IMR-90 (cell line): Measurements from ENCODE around the gene ACAD9. TPM values are rescaled to one million over a fixed set of nuclear protein-coding genes. Genes with fewer than 3 reads are reported as not detected.

ENCODE experiments used
- ATAC-seq: fragments of 200-7000 bp; cut with Tn5 transposase; 2 replicates; pipeline ENCODE4 v1.9.1; 2020; ENCODE audit warnings: low read depth, mild to moderate bottlenecking, moderate library complexity
- BruUV-seq: library from RNA; stranded (reverse); fragments of 400-500 nt; replicated peaks from 2 replicates; lab custom pipeline; 2021; lab: Mats Ljungman, UMichigan
- CTCF ChIA-PET: fragments of 300-600 bp; formaldehyde crosslinking; extraction: SDS; loops from one replicate; lab custom pipeline; 2021; ENCODE audit warnings: antibody characterized with exemption; lab: Yijun Ruan, JAX
- POLR2A ChIA-PET: fragments of 300-600 bp; sonication (Branson Sonifier 250); formaldehyde crosslinking; loops from one replicate; lab custom pipeline; 2022; ENCODE audit warnings: antibody characterized with exemption; ENCODE audit not compliant: unreplicated experiment; lab: Charles Lee
- DNase-seq: peaks from one replicate; pipeline ENCODE4 v3.0.0; 2013
- H2AFZ ChIP-seq: replicated peaks from 2 replicates; pipeline ENCODE3; 2013; ENCODE audit warnings: low read length, mild to moderate bottlenecking; ENCODE audit not compliant: poor library complexity
- H2AK5ac ChIP-seq: 2 replicates; pipeline ENCODE4 v1.6.1; 2013; ENCODE audit warnings: low read depth, low read length, inconsistent platforms
- H2AK9ac ChIP-seq: replicated peaks from 2 replicates; pipeline ENCODE3; 2013; ENCODE audit warnings: mild to moderate bottlenecking, low read depth, low read length, moderate library complexity; ENCODE audit not compliant: poor library complexity
- H2BK120ac ChIP-seq: 2 replicates; pipeline ENCODE4 v1.6.1; 2013; ENCODE audit warnings: low read depth, low read length, inconsistent platforms
- H2BK15ac ChIP-seq: 3 replicates; pipeline ENCODE4 v1.6.1; 2013; ENCODE audit warnings: low read depth, low read length, inconsistent platforms
- H2BK20ac ChIP-seq: 2 replicates; pipeline ENCODE4 v1.6.1; 2013; ENCODE audit warnings: low read depth, mild to moderate bottlenecking, inconsistent platforms, low read length, moderate library complexity
- H2BK5ac ChIP-seq: 2 replicates; pipeline ENCODE4 v1.6.1; 2013; ENCODE audit warnings: mild to moderate bottlenecking, low read depth, low read length, inconsistent platforms; ENCODE audit not compliant: poor library complexity, severe bottlenecking
- H3K14ac ChIP-seq: replicated peaks from 2 replicates; pipeline ENCODE4 v1.6.1; 2013; ENCODE audit warnings: low read depth, low read length, inconsistent platforms
- H3K18ac ChIP-seq: 2 replicates; pipeline ENCODE4 v1.6.1; 2013; ENCODE audit warnings: low read depth, low read length, control low read depth
- H3K23ac ChIP-seq: 2 replicates; pipeline ENCODE4 v1.6.1; 2013; ENCODE audit warnings: low read depth, low read length, inconsistent platforms
- H3K27ac ChIP-seq: 2 replicates; pipeline ENCODE4 v1.5.1; 2013; ENCODE audit warnings: mild to moderate bottlenecking, control low read depth, low read length; ENCODE audit not compliant: insufficient read depth
- H3K27me3 ChIP-seq: 2 replicates; pipeline ENCODE4 v1.6.1; 2013; ENCODE audit warnings: low read length; ENCODE audit not compliant: control insufficient read depth, insufficient read depth
- H3K36me3 ChIP-seq: 2 replicates; pipeline ENCODE4 v1.6.1; 2013; ENCODE audit warnings: low read length, mixed read lengths; ENCODE audit not compliant: control insufficient read depth, insufficient read depth
- H3K4ac ChIP-seq: 2 replicates; pipeline ENCODE4 v1.6.1; 2013; ENCODE audit warnings: low read depth, low read length, inconsistent platforms
- H3K4me1 ChIP-seq: 2 replicates; pipeline ENCODE4 v1.6.1; 2013; ENCODE audit warnings: low read length, mixed read lengths; ENCODE audit not compliant: control insufficient read depth, insufficient read depth
- H3K4me2 ChIP-seq: 2 replicates; pipeline ENCODE4 v1.6.1; 2013; ENCODE audit warnings: low read depth, mild to moderate bottlenecking, control low read depth, low read length, moderate library complexity
- H3K4me3 ChIP-seq: 2 replicates; pipeline ENCODE4 v1.5.1; 2013; ENCODE audit warnings: low read depth, mild to moderate bottlenecking, control low read depth, low read length, moderate library complexity; ENCODE audit not compliant: insufficient read depth
- H3K56ac ChIP-seq: 2 replicates; pipeline ENCODE4 v1.6.1; 2013; ENCODE audit warnings: low read length, inconsistent platforms; ENCODE audit not compliant: insufficient read depth; ENCODE audit errors: extremely low read depth
- H3K79me1 ChIP-seq, 2 experiments: 2 replicates each; pipeline ENCODE4 v1.6.1; 2013; ENCODE audit warnings: low read length in 2 of 2, inconsistent platforms in 1 of 2, low read depth in 1 of 2
- H3K9ac ChIP-seq: 2 replicates; pipeline ENCODE4 v1.6.1; 2013; ENCODE audit warnings: low read depth, low read length, control low read depth
- H3K9me1 ChIP-seq: 2 replicates; pipeline ENCODE4 v1.6.1; 2013; ENCODE audit warnings: low read length, inconsistent platforms; ENCODE audit not compliant: insufficient read depth
- H3K9me3 ChIP-seq: 2 replicates; pipeline ENCODE4 v1.6.1; 2013; ENCODE audit warnings: low read length; ENCODE audit not compliant: control insufficient read depth, insufficient read depth
- H4K20me1 ChIP-seq: 2 replicates; pipeline ENCODE4 v1.6.1; 2013; ENCODE audit warnings: low read length, inconsistent platforms; ENCODE audit not compliant: insufficient read depth
- H4K5ac ChIP-seq: 2 replicates; pipeline ENCODE4 v1.6.1; 2013; ENCODE audit warnings: mild to moderate bottlenecking, low read depth, low read length, control low read depth
- H4K8ac ChIP-seq, 2 experiments: 2 replicates each; pipeline ENCODE4 v1.6.1; 2013; ENCODE audit warnings: low read depth in 2 of 2, low read length in 2 of 2, control low read depth in 1 of 2, inconsistent platforms in 1 of 2
- H4K91ac ChIP-seq: 2 replicates; pipeline ENCODE4 v1.6.1; 2013; ENCODE audit warnings: low read depth, low read length, inconsistent platforms; ENCODE audit not compliant: insufficient read depth
- BHLHE40 ChIP-seq: fragments of 150-350 bp; IDR thresholded peaks from 2 replicates; pipeline ENCODE4 v1.6.1; 2016; ENCODE audit warnings: mild to moderate bottlenecking, low read depth, low read length
- CEBPB ChIP-seq: IDR thresholded peaks from 2 replicates; pipeline ENCODE4 v1.6.1; 2012; ENCODE audit warnings: low read depth, low read length, improper control_type of control experiment
- CHD1 ChIP-seq: IDR thresholded peaks from 2 replicates; pipeline ENCODE4 v1.6.1; 2012; ENCODE audit warnings: low read depth, low read length, improper control_type of control experiment
- CTCF ChIP-seq: conservative IDR thresholded peaks from 2 replicates; pipeline ENCODE4 v1.5.1; 2012; ENCODE audit warnings: mild to moderate bottlenecking, low read depth, low read length, improper control_type of control experiment
- ELK1 ChIP-seq: fragments of 150-350 bp; IDR thresholded peaks from 2 replicates; pipeline ENCODE4 v1.6.1; 2016; ENCODE audit warnings: low read depth, mild to moderate bottlenecking, low read length, moderate library complexity, borderline replicate concordance
- FOS ChIP-seq: fragments of 150-350 bp; IDR thresholded peaks from 2 replicates; pipeline ENCODE4 v1.6.1; 2016; ENCODE audit warnings: low read depth, low read length
- MAFK ChIP-seq: IDR thresholded peaks from 2 replicates; pipeline ENCODE4 v1.6.1; 2012; ENCODE audit warnings: low read depth, low read length, improper control_type of control experiment
- MAZ ChIP-seq: IDR thresholded peaks from 2 replicates; pipeline ENCODE4 v1.6.1; 2012; ENCODE audit warnings: low read depth, mild to moderate bottlenecking, low read length, improper control_type of control experiment, moderate library complexity, borderline replicate concordance
- MXI1 ChIP-seq: IDR thresholded peaks from 2 replicates; pipeline ENCODE4 v1.6.1; 2012; ENCODE audit warnings: low read depth, mild to moderate bottlenecking, low read length, moderate library complexity, borderline replicate concordance
- NFE2L2 ChIP-seq: fragments of 150-350 bp; IDR thresholded peaks from 2 replicates; pipeline ENCODE4 v1.6.1; 2016; ENCODE audit warnings: low read depth, mild to moderate bottlenecking, low read length
- POLR2A ChIP-seq: IDR thresholded peaks from 2 replicates; pipeline ENCODE4 v1.6.1; 2012; ENCODE audit warnings: mild to moderate bottlenecking, low read depth, low read length
- RAD21 ChIP-seq: IDR thresholded peaks from 2 replicates; pipeline ENCODE4 v1.6.1; 2012; ENCODE audit warnings: low read length, improper control_type of control experiment
- RCOR1 ChIP-seq: IDR thresholded peaks from 2 replicates; pipeline ENCODE4 v1.6.1; 2012; ENCODE audit warnings: mild to moderate bottlenecking, low read length, improper control_type of control experiment; ENCODE audit not compliant: insufficient replicate concordance
- RFX5 ChIP-seq: IDR thresholded peaks from 2 replicates; pipeline ENCODE4 v1.8.0; 2012; ENCODE audit warnings: low read depth, mild to moderate bottlenecking, low read length, moderate library complexity
- SMC3 ChIP-seq: fragments of 150-350 bp; IDR thresholded peaks from 2 replicates; pipeline ENCODE4 v1.6.1; 2016; ENCODE audit warnings: low read depth, mild to moderate bottlenecking, antibody characterized with exemption, low read length, moderate library complexity
- USF2 ChIP-seq: fragments of 150-350 bp; IDR thresholded peaks from 2 replicates; pipeline ENCODE4 v1.6.1; 2017; ENCODE audit warnings: mild to moderate bottlenecking, antibody characterized with exemption, low read length, low read depth
- WGBS, 2 experiments: methylation state at CpG; one replicate each; pipeline versions ENCODE4 v1.1.5 to v1.1.7; 2013; ENCODE audit warnings: missing lambda C conversion rate in 2 of 2; ENCODE audit not compliant: insufficient read length in 1 of 2; ENCODE audit errors: extremely low coverage in 2 of 2; 5-methylcytosine and 5-hydroxymethylcytosine counted together
- dilution Hi-C: fragments of 300-500 bp; cut with HindIII; formaldehyde crosslinking; loops from one replicate; pipeline ENCODE4 v1.14.3; 2018; ENCODE audit warnings: low sequenced_read_pairs; ENCODE audit not compliant: unreplicated experiment
- in situ Hi-C: fragments of 300-500 bp; cut with MboI; formaldehyde crosslinking; loops from 3 replicates; pipeline ENCODE4 v1.14.3; 2019; ENCODE audit warnings: low sequenced_read_pairs, inconsistent platforms, mixed read lengths
- intact Hi-C: fragments of 100-400 bp; cut with micrococcal nuclease; formaldehyde crosslinking; loops from 2 replicates; pipeline ENCODE4 v1.10.0; 2022
- polyA plus RNA-seq, 3 experiments: library from polyadenylated mRNA; depleted of rRNA; stranded (reverse); fragments of >200 nt; gene quantifications; 2 replicates each; pipeline ENCODE4 v1.2.3, GENCODE V29; 2012; ENCODE audit warnings: low replicate concordance in 1 of 3
- total RNA-seq: library from RNA; depleted of rRNA; stranded (reverse); fragments of >200 nt; gene quantifications from 2 replicates; pipeline ENCODE4 v1.2.3, GENCODE V29; 2012

ACAD9 gene
- total and polyA plus RNA-seq, 2 of the 4 experiments (the other 2 are of a cell fraction), result 31.2 to 41.3 TPM

GRCh38 chr3:128858167-128858566 lies 21.3 kb upstream of the ACAD9 start:
- H3K27me3 ChIP-seq, result no peaks in the 10 kb centered on the region
- H3K56ac ChIP-seq, result no peak overlapping the region
- in situ Hi-C loops (no loop called here), intact Hi-C loops (no loop called here), dilution Hi-C loops (no loop called here)
- ChIA-PET CTCF (no interaction called here), POLR2A (no interaction called here)
- peak overlapping the region; percentile 43 for H2AFZ ChIP-seq
- H3K27ac ChIP-seq, result no peak overlapping the region
- no peak overlapping the region for H4K5ac ChIP-seq
- H3K14ac ChIP-seq, result no peak overlapping the region
- H4K20me1 ChIP-seq, result no peaks in the 10 kb centered on the region
- no peak overlapping the region for H2AK9ac ChIP-seq
- no peaks in the 10 kb centered on the region for H3K79me1 ChIP-seq
- H3K9me3 ChIP-seq, result peaks cover 42% of the 10 kb centered on the region
- H2BK15ac ChIP-seq, result no peak overlapping the region
- no peak overlapping the region for H3K23ac ChIP-seq
- WGBS, 2 experiments, result no CpG with 5 or more reads among the region's 3 CpGs
- ATAC-seq (peak; percentile 21; the same call in 1 of the 2 replicates), DNase-seq (no peak)
- H4K91ac ChIP-seq, result no peak overlapping the region
- H3K9me1 ChIP-seq, result no peaks in the 10 kb centered on the region
- no peaks in the 10 kb centered on the region for H3K4me1 ChIP-seq
- H3K9ac ChIP-seq, result no peak overlapping the region
- H3K4me3 ChIP-seq, result no peak overlapping the region
- H2BK120ac ChIP-seq, result no peak overlapping the region
- H4K8ac ChIP-seq, result no peak overlapping the region
- H3K36me3 ChIP-seq, result no peaks in the 10 kb centered on the region
- H2BK5ac ChIP-seq, result no peak overlapping the region
- H3K18ac ChIP-seq, result no peak overlapping the region
- no peak overlapping the region for H3K4ac ChIP-seq
- no peak overlapping the region for H2BK20ac ChIP-seq
- TF ChIP-seq POLR2A (no peak), RCOR1 (no peak), SMC3 (no peak), MAFK (no peak), RFX5 (no peak), CTCF (no peak), CHD1 (no peak), RAD21 (no peak), NFE2L2 (no peak), USF2 (no peak), ELK1 (no peak), MAZ (no peak), BHLHE40 (no peak), FOS (no peak), CEBPB (no peak), MXI1 (no peak)
- H2AK5ac ChIP-seq, result no peak overlapping the region
- no TSS peak for BruUV-seq
- H3K4me2 ChIP-seq, result no peak overlapping the region
